Stomach smooth muscle (tissue), 2 donors: ENCODE results near the gene ELF4.

Experiments used
- H3K27ac ChIP-seq: one replicate; pipeline ENCODE4 v1.7.0; 2013; ENCODE audit warnings: mild to moderate bottlenecking, low read length, inconsistent platforms
- H3K27me3 ChIP-seq, 2 donors: one replicate each; pipeline ENCODE4 v1.7.0; 2013; ENCODE audit warnings: low read length in 2 of 2; ENCODE audit not compliant: insufficient read depth in 2 of 2, control insufficient read depth in 1 of 2
- H3K36me3 ChIP-seq, 2 donors: one replicate each; pipeline ENCODE4 v1.7.0; 2013; ENCODE audit warnings: low read length in 2 of 2; ENCODE audit not compliant: control insufficient read depth in 2 of 2, insufficient read depth in 2 of 2
- H3K4me1 ChIP-seq: one replicate; pipeline ENCODE4 v1.7.0; 2013; ENCODE audit warnings: low read length; ENCODE audit not compliant: control insufficient read depth, insufficient read depth
- H3K4me3 ChIP-seq, 2 donors: one replicate each; pipeline ENCODE4 v1.7.0; 2013; ENCODE audit warnings: low read length in 2 of 2
- H3K9ac ChIP-seq, 2 donors: one replicate each; pipeline ENCODE4 v1.7.0; 2013; ENCODE audit warnings: low read length in 2 of 2, mild to moderate bottlenecking in 1 of 2
- H3K9me3 ChIP-seq, 2 donors: one replicate each; pipeline ENCODE4 v1.7.0; 2013; ENCODE audit warnings: low read length in 2 of 2; ENCODE audit not compliant: control insufficient read depth in 2 of 2
- donor health status: healthy.
- donor health status: Pancreatic carcinoma.

ELF4 gene

GRCh38 chrX:130110379-130111219, at the start of gene ELF4:
ELF4 (minus strand) TSS chrX:130110497; CDS start chrX:130081330, 29,167 bp downstream.
- H3K9ac ChIP-seq = peak within 1 kb of the TSS; percentile 58 to 60
- peaks cover 0 to 3% of the 10 kb centered on the region in 2 donors for H3K27me3 ChIP-seq
- no peaks in the 10 kb centered on the region for H3K36me3 ChIP-seq
- H3K4me1 ChIP-seq = peaks cover 17% of the 10 kb centered on the region
- no peaks in the 10 kb centered on the region for H3K9me3 ChIP-seq
- no peak within 1 kb of the TSS for H3K27ac ChIP-seq
- peak within 1 kb of the TSS; percentile 40 to 71 for H3K4me3 ChIP-seq

GRCh38 chrX:130159776-130160175, 49.5 kb upstream of the ELF4 start:
- Histone ChIP-seq H3K36me3 (peaks cover 0 to 2% of the 10 kb centered on the region in 2 donors), H3K4me3 (no peak overlapping the region), H3K27me3 (no peaks in the 10 kb centered on the region), H3K4me1 (no peaks in the 10 kb centered on the region), H3K9ac (no peak overlapping the region), H3K27ac (no peak overlapping the region), H3K9me3 (no peaks in the 10 kb centered on the region)

GRCh38 chrX:130158311-130158710, 48.0 kb upstream of the ELF4 start:
- Histone ChIP-seq H3K4me1 (no peaks in the 10 kb centered on the region), H3K4me3 (no peak overlapping the region), H3K9me3 (no peaks in the 10 kb centered on the region), H3K9ac (no peak overlapping the region), H3K27me3 (no peaks in the 10 kb centered on the region), H3K36me3 (peaks cover 0 to 3% of the 10 kb centered on the region in 2 donors), H3K27ac (no peak overlapping the region)

GRCh38 chrX:130155564-130155963, 45.3 kb upstream of the ELF4 start:
- Histone ChIP-seq H3K9me3 (no peaks in the 10 kb centered on the region), H3K4me3 (no peak overlapping the region), H3K4me1 (no peaks in the 10 kb centered on the region), H3K27ac (no peak overlapping the region), H3K9ac (no peak overlapping the region), H3K36me3 (peaks cover 0 to 3% of the 10 kb centered on the region in 2 donors), H3K27me3 (no peaks in the 10 kb centered on the region)

GRCh38 chrX:130147631-130148030, 37.3 kb upstream of the ELF4 start:
- no peak overlapping the region for H3K27ac ChIP-seq
- H3K36me3 ChIP-seq = peaks cover 13 to 20% of the 10 kb centered on the region in 2 donors
- H3K9me3 ChIP-seq = no peaks in the 10 kb centered on the region
- no peak overlapping the region for H3K4me3 ChIP-seq
- H3K9ac ChIP-seq = no peak overlapping the region
- no peaks in the 10 kb centered on the region for H3K27me3 ChIP-seq
- H3K4me1 ChIP-seq = no peaks in the 10 kb centered on the region

GRCh38 chrX:130145123-130145522, 34.8 kb upstream of the ELF4 start:
- H3K9ac ChIP-seq = no peak overlapping the region
- no peak overlapping the region for H3K4me3 ChIP-seq
- H3K9me3 ChIP-seq = no peaks in the 10 kb centered on the region
- no peaks in the 10 kb centered on the region for H3K27me3 ChIP-seq
- no peaks in the 10 kb centered on the region for H3K4me1 ChIP-seq
- H3K36me3 ChIP-seq = peaks cover 14 to 26% of the 10 kb centered on the region in 2 donors
- H3K27ac ChIP-seq = no peak overlapping the region

GRCh38 chrX:130144509-130144908, 34.2 kb upstream of the ELF4 start:
- H3K4me3 ChIP-seq = no peak overlapping the region
- H3K9ac ChIP-seq = no peak overlapping the region
- H3K9me3 ChIP-seq = no peaks in the 10 kb centered on the region
- peaks cover 18 to 26% of the 10 kb centered on the region in 2 donors for H3K36me3 ChIP-seq
- H3K4me1 ChIP-seq = no peaks in the 10 kb centered on the region
- H3K27me3 ChIP-seq = no peaks in the 10 kb centered on the region
- H3K27ac ChIP-seq = no peak overlapping the region

GRCh38 chrX:130139474-130140201, 29.3 kb upstream of the ELF4 start:
- Histone ChIP-seq H3K4me3 (no peak overlapping the region), H3K27ac (no peak overlapping the region), H3K4me1 (no peaks in the 10 kb centered on the region), H3K9ac (no peak overlapping the region), H3K36me3 (peaks cover 24 to 31% of the 10 kb centered on the region in 2 donors), H3K9me3 (no peaks in the 10 kb centered on the region), H3K27me3 (no peaks in the 10 kb centered on the region)

GRCh38 chrX:130136961-130137360, 26.7 kb upstream of the ELF4 start:
- Histone ChIP-seq H3K36me3 (peaks cover 21 to 24% of the 10 kb centered on the region in 2 donors), H3K27ac (no peak overlapping the region), H3K9me3 (no peaks in the 10 kb centered on the region), H3K4me1 (no peaks in the 10 kb centered on the region), H3K4me3 (no peak overlapping the region), H3K27me3 (no peaks in the 10 kb centered on the region), H3K9ac (no peak overlapping the region)

GRCh38 chrX:130136496-130136895, 26.2 kb upstream of the ELF4 start:
- no peak overlapping the region for H3K27ac ChIP-seq
- H3K36me3 ChIP-seq = peaks cover 20 to 24% of the 10 kb centered on the region in 2 donors
- H3K27me3 ChIP-seq = peaks cover 0 to under 1% of the 10 kb centered on the region in 2 donors
- no peaks in the 10 kb centered on the region for H3K4me1 ChIP-seq
- no peak overlapping the region for H3K9ac ChIP-seq
- H3K9me3 ChIP-seq = no peaks in the 10 kb centered on the region
- no peak overlapping the region for H3K4me3 ChIP-seq
